GM12873 (cell line): ENCODE results near the gene ATXN1.

Experiments used
- TF ChIP-seq, protein P1 (sequence below): IDR thresholded peaks from 2 replicates; pipeline ENCODE4 v1.5.1; 2012; ENCODE audit warnings: low read depth, mild to moderate bottlenecking, moderate library complexity, low read length, control low read depth; ENCODE audit not compliant: insufficient read depth; ENCODE audit errors: missing control alignments

Gene ATXN1

DNA sequence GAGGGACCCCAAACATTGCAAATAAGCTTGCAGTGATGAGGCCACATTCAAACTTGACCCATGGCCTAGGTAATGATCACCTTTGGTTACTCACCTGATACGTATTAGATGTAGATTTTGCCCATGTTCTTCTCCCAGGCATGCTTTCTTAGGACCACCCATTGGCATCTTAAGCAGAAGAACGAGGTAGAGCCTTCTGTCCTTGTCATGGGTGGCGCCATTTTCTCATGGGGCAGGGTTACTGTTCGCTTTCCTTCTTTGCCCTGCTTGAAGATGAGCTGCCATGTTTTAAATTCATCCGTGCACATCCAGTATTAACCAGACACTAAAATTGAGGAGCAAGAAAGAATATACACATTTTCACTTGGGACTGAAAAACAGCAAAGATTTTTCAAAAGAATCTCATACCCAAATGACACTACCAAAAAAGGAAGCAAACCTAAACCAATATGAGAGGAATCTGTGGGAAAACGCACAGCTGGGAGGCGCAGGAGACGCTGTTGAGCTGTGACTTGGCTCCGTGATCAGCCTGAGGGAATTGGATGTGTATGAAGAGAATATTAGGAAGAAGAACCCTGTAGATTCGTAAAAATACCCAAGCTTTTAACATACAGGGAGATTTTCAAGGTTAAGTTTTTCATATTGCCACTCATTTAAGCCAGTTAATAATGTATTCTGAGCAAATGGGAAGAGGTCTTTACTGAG, 486.2 kb downstream of the ATXN1 start:
- TF ChIP-seq, protein P1, sequence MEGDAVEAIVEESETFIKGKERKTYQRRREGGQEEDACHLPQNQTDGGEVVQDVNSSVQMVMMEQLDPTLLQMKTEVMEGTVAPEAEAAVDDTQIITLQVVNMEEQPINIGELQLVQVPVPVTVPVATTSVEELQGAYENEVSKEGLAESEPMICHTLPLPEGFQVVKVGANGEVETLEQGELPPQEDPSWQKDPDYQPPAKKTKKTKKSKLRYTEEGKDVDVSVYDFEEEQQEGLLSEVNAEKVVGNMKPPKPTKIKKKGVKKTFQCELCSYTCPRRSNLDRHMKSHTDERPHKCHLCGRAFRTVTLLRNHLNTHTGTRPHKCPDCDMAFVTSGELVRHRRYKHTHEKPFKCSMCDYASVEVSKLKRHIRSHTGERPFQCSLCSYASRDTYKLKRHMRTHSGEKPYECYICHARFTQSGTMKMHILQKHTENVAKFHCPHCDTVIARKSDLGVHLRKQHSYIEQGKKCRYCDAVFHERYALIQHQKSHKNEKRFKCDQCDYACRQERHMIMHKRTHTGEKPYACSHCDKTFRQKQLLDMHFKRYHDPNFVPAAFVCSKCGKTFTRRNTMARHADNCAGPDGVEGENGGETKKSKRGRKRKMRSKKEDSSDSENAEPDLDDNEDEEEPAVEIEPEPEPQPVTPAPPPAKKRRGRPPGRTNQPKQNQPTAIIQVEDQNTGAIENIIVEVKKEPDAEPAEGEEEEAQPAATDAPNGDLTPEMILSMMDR, result no peak

DNA sequence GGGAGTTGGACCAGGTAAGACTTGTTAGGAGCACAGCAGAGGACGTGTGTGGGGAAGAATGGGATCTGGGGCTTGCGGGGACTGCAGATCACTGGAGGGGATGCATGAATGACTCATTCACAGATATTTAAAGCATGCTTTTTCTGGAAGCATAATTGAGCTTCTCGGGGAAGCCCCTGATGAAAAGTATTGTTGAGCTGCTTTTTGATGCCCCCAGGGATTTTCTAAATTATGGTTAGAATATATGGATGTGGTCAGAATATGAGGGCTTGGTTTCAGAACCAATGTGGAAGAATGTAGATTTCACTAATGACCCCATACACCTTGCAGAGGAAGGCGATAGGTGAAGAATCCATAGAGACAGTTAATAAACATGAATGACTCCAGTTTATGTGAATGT, 486.8 kb downstream of the ATXN1 start:
- TF ChIP-seq, protein P1, result no peak

- TF ChIP-seq, protein P1, result no peak
Observed at GRCh38 chr6:16273256-16273655, 488.0 kb downstream of the ATXN1 start.

DNA sequence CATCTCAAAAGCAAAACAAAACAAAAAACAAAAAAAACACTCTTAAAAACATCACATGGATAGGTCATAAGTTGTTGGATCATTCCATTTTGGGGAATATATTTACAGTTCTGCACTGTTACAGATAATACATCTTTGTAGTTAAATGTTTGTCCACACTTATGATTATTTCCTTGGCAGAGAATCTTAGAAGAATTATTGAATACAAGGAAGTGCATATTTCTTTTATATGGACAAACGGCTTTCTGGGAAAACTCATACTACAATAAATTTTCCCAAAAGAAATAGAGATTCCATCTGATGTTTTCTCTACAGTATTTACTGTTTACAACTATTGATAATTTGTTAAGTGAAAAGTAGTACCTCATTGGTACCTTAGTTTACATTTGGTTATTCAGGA, 489.1 kb downstream of the ATXN1 start:
- TF ChIP-seq, protein P1, result no peak

DNA sequence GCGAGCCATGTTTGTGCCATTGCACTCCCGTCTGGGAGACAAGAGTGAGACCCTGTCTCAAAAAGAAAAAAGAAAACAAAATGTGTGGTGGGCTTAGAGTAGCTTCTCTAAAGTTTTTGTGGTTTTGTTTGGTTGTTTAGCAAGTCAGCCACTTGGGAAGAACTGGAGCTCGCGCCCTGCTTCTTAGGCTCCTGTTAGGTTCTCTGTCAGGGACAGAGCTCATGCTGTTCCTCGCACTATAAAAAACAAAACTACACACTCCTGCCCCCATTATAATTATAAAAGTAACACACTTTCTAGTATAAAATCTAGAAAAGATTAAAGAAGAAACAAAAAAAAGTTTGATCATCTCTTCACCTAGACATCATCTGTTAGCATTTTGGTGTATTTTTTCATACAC, 489.8 kb downstream of the ATXN1 start:
- TF ChIP-seq, protein P1, result no peak

- TF ChIP-seq, protein P1, result no peak
Observed at GRCh38 chr6:16270178-16270794, 491.0 kb downstream of the ATXN1 start.

DNA sequence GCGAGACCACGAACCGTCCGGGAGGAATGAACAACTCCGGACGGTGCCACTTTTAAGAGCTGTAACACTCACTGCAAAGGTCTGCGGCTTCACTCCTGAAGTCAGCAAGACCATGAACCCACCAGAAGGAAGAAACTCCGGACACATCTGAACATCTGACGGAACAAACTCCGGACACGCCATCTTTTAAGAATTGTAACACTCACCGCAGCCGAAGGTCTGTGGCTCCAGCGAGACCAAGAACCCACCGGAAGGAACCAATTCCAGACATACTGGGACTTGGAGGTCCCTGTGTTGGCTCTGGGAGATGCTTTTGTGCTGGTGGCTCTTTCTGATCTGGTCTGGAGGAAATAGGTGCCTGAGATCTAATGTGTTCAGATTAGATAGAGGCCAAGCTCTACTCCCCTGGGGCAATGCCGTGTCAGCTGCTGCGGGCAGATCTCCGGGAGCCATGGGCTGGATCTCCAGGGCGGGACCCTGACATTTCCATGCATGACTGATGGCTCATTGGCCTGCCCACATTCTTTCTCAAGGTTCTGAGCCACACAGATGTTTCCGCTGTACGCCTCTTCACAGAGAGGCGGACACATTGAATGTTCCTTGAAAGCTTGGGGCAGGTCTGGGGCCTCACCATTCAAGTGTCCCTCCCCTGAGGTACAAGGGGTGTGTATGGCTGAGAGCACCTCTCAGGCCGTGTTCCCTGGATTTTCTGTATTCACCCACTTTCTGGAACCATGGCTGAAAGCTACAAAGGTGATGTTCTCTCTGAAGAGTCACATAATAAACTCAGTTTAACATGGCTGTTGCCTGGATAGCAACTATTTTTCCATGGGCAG, 493.6 kb downstream of the ATXN1 start:
- TF ChIP-seq, protein P1, result no peak
